Fibroblast of upper back skin (primary cell): Measurements from ENCODE around the gene SORD.
A peak's percentile ranks its signal among the peaks of the same experiment; 100 is the strongest.

ENCODE experiments used
- DNase-seq: peaks from one replicate; pipeline ENCODE4 v3.0.0-alpha.2; 2013

The SORD gene

DNA sequence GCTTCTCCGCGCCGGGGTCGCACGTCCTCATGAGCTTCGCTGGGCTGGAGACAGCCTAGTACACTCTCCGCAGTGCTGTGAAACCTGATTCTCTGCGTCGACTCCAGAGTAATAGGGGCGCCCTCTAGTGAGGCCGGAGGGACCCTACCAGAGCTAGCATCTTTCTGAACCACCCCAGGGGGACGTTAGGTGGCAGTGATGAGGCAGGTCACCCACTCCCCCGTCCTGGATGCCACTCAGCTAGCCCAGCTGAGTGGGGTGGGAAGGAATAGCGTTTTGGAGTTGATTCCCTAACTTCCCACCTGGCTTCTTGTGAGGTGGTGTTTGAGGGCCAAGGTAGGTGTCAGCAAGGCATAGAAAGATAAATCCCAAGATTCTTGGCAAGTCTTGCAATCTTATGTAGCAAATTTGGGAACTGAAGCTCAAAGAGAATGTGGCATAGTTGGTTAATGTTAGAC lies 95.2 kb downstream of the SORD start:
- peak; percentile 89 for DNase-seq

DNA sequence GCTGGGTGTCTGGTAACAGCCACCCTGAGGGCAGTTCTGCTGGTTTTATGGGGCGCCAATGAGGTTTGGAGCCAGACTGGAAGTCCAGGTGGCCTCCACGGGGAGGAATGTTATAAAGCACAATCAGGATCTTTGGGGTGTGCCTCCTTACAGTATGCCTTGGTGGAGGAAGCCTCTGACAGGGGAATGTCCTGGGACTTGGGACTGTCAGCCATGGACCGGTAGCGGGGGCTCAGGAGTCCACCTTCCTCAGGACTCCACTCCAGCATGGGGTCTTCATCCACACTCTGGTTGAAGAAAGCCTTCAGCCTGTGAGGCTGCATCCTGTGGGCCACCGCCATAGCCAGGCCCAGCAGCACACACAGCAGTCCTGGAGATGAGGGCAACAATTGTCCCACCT lies 96.0 kb downstream of the SORD start:
- DNase-seq = no peak

DNA sequence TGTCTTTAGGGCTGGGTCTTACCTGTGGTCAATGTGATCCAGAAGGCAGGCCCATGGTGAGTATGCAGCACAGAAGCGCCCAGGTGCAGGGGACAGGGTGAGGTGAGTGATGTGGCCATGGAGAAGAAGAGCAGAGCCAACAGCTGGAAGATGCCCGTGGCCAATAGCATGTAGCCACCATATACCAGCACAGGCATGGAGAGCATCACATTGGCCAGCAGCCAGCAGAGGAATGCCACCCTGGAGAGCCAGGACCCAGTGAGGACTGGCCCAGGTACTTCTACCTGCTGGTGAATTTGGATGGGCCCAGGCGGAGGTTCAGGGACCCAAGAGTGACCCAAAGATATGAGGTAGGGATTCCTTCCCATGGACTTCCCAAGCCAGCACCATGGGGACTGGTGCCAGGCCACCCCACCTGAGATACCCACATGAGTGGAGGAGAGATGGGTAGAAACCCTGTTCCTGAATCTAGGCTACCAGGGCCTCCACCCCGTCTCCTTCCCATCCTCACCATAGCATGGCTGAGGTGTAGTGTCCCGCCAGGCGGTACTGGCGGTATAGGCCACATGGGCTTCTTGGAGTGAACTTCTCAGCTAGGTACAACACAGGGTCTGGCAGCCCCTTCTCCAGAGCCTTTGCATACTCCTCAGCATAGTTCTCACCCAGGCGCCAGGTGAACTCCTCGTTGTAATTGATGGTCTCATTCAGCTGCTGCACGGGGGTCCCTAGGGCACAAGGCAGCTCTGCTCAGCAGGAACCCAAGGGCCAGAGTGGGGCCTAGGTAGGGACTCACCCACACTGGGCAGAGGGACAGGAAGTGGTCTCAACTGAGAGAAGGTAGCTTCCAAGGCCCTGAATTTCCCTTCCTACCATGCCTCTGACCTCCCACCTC lies 97.3 kb downstream of the SORD start:
- DNase-seq = no peak

DNA sequence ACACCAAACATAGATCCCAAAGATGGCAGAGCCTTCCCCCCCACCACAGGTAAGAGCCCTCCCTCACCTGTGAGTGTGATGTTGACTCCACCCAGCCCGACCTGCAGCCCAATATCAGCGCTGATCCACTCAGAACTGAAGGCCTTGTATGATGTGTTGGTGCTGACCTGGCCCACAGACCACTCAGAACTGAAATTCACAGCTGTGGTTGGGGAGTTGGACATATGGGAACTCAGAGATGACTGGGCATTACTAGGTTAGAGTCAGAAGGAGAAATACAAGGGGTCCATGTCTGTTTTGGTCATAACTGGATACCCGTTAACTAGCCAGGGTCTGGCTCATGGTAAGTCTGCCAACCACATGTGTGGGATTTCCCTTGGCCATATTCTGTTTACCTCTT lies 98.0 kb downstream of the SORD start:
- DNase-seq = no peak

DNA sequence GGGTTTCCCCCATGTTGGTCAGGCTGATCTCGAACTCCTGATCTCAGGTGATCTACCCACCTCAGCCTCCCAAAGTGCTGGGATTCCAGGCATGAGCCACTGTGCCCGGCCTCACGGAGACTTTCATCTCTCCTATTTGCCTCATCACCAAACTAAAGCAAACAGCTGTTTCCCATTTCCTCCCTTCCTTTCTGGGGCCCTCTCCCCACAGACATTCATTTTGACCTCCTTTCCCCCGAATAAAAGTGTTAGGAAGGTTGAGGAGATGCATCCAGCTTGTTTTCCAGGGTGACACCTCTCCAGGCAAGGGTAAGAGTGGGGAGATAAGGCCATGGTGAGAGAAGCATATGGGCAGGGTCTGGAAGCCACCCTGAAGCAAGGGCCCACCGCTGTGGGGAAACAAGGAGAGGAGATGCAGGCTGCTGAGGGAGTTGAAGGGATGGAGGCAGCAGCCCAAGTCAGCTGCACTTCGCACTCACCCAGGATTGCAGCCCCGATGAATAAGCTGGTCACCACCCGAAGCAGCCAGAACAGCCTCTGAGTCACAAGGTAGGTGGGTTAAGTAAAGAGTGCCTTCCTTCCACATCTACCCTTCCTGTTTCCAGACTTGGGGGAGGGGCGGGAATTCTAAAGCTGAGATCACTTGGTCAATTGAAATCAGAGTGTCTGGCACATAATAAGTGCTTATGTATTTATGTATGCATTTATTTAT lies 98.9 kb downstream of the SORD start:
- DNase-seq = peak; percentile 89

DNA sequence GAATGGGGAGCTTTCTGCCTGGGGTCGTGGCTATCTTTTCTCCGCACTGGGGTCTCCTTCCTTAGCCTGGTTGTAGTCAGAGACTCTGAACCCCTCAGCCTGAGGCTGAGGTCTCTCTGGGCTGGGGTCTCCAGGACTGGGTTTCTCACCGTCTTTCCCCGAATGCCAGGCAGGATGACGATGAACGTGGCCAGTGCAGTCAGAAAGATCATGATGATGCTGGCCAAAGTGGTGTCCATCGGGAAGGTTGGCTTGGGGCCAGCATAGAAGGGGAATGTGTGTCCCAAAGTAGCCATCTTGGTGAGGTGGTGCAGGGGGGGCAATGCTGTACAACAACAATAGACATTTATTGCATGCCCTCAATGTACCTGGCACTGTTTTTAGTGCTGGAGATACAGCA lies 99.7 kb downstream of the SORD start:
- no peak for DNase-seq

DNA sequence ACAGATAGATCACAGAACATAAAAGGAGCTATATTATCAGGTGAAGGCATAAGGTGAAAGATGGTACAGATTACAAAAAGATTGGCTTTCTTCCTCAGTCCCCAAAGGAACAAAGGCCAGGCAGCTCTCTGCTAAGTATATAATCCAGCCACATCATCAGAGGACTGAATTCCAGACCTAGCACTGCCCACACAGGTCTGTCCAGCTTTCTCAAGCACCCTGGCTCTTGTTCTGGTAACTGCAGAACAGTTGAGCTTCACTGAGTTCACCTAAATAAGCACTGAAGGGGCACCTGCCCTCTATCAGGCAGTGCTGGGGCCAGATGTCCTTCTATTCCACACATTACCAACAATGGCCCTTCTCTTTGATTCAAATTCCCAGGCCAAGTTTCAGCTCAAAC lies 100.4 kb downstream of the SORD start:
- DNase-seq = no peak

DNA sequence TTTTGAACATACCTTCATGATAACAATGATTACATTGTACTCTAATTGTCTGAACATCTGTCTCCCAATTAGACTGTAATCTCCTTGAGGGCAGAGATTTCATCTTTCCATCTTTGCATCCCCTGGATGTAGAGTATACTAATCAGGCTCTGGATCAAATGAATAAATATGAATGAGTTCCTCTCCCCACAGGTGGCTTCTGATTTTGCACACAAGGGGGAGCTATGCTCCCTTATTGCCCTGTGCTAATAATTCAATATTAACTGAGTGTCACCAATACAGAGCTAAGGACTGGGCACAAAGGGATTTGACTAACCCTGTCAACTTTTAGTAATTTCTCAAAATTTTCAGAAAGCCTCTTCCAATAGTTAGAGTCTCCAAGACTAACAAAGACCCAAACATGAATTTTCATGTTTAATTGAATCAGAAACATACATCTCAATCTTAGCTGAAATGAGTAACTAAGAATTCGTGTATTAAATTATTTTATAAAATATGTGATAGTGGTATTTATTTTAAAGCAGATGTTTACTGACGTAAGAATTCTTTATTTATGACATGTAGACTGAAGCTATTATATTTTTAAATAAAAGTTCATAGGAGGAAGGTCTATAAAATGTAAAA lies 103.7 kb downstream of the SORD start:
- DNase-seq = peak; percentile 28
